Smooth muscle cell (in vitro differentiated cells): ENCODE measurements around the gene BSN. TPM values are rescaled to one million over a fixed set of nuclear protein-coding genes. Genes with fewer than 3 reads are reported as not detected.

Source experiments
- DNase-seq: peaks from one replicate; lab custom pipeline; 2025; ENCODE audit not compliant: unreplicated experiment; lab: John Stamatoyannopoulos, UW
- H2AFZ ChIP-seq: fragments of 200-600 bp; sonication (generic); 2 replicates; pipeline ENCODE4 v1.6.0; 2016; ENCODE audit warnings: antibody characterized with exemption, low read depth, mild to moderate bottlenecking
- H3F3A ChIP-seq: fragments of 200-600 bp; sonication (generic); 2 replicates; pipeline ENCODE4 v1.6.0; 2017; ENCODE audit warnings: antibody characterized with exemption, low read depth
- H3K27ac ChIP-seq: fragments of 200-600 bp; sonication (generic); 2 replicates; pipeline ENCODE4 v1.5.1; 2016; ENCODE audit warnings: low read depth, mild to moderate bottlenecking
- H3K27me3 ChIP-seq: fragments of 200-600 bp; sonication (generic); 2 replicates; pipeline ENCODE4 v1.6.1; 2016; ENCODE audit warnings: low read depth, mild to moderate bottlenecking
- H3K36me3 ChIP-seq: fragments of 200-600 bp; sonication (generic); 2 replicates; pipeline ENCODE4 v1.5.1; 2016; ENCODE audit warnings: low read depth
- H3K4me1 ChIP-seq: fragments of 200-600 bp; sonication (generic); 2 replicates; pipeline ENCODE4 v1.5.1; 2016; ENCODE audit warnings: low read depth
- H3K4me2 ChIP-seq: fragments of 200-600 bp; sonication (generic); 2 replicates; pipeline ENCODE4 v1.6.0; 2016; ENCODE audit warnings: mild to moderate bottlenecking
- H3K4me3 ChIP-seq: fragments of 200-600 bp; sonication (generic); 2 replicates; pipeline ENCODE4 v1.5.1; 2016; ENCODE audit warnings: mild to moderate bottlenecking
- H3K79me2 ChIP-seq: fragments of 200-600 bp; sonication (generic); 2 replicates; pipeline ENCODE4 v1.6.0; 2016; ENCODE audit warnings: low read depth, mild to moderate bottlenecking
- H3K9ac ChIP-seq: fragments of 200-600 bp; sonication (generic); 2 replicates; pipeline ENCODE4 v1.6.0; 2016; ENCODE audit warnings: low read depth
- H3K9me3 ChIP-seq: fragments of 200-600 bp; sonication (generic); replicated peaks from 2 replicates; pipeline ENCODE4 v1.5.1; 2016; ENCODE audit warnings: low read depth
- H4K20me1 ChIP-seq: fragments of 200-600 bp; sonication (generic); 2 replicates; pipeline ENCODE4 v1.6.0; 2016; ENCODE audit warnings: low read depth
- WGBS: methylation state at CpG from one replicate; pipeline ENCODE4 v1.1.7; 2016; ENCODE audit warnings: low lambda C conversion rate; 5-methylcytosine and 5-hydroxymethylcytosine counted together
- polyA plus RNA-seq: library from polyadenylated mRNA; unstranded; fragments of >200 nt; fragmentation: Nextera tagmentation; extraction: Ambion mirVana; gene quantifications from 2 replicates; pipeline ENCODE4 v1.2.1, GENCODE V29; 2016
- total RNA-seq: library from RNA; depleted of rRNA; stranded (reverse); fragments of >200 nt; gene quantifications from 2 replicates; pipeline ENCODE4 v1.2.3, GENCODE V29; 2014
- TF ChIP-seq, protein P1 (sequence below): fragments of 200-600 bp; sonication (generic); IDR thresholded peaks from 2 replicates; pipeline ENCODE4 v1.5.1; 2017; ENCODE audit warnings: borderline replicate concordance, mild to moderate bottlenecking, antibody characterized with exemption; ENCODE audit not compliant: insufficient read depth, poor library complexity, severe bottlenecking

The BSN gene
- total and polyA plus RNA-seq, 2 experiments from 2014 or later: under 0.01 to 0.07 TPM

DNA sequence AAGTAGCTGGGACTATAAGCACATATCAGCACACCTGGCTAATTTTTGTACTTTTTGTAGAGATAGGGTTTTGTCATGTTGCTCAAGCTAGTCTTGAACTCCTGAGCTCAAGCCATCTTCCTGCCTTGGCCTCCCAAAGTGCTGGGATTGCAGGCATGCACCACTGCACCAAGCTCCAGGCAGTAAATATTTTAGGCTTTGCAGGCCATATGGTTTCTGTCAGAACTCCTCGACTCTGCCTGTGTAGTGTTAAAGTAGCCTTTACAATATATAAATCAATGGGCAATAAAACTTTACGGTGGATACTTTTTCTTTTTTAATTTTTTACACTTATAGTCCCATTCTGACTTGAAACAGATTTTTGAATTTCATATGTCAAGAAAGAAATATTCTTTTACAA is 42.6 kb upstream of the BSN start:
- H3K4me1 ChIP-seq: no peaks in the 10 kb centered on the region
- H3F3A ChIP-seq: peaks cover 3% of the 10 kb centered on the region
- no peak overlapping the region for H3K27ac ChIP-seq
- H4K20me1 ChIP-seq: peaks cover 31% of the 10 kb centered on the region
- no peak for DNase-seq
- no peaks in the 10 kb centered on the region for H3K27me3 ChIP-seq
- H3K9me3 ChIP-seq: no peaks in the 10 kb centered on the region
- no peaks in the 10 kb centered on the region for H3K36me3 ChIP-seq
- no peak overlapping the region for H3K4me3 ChIP-seq
- no peak overlapping the region for H3K9ac ChIP-seq
- H3K79me2 ChIP-seq: peaks cover 24% of the 10 kb centered on the region
- 13% methylated on average over 2 of the region's 2 CpGs for WGBS
- TF ChIP-seq, protein P1, sequence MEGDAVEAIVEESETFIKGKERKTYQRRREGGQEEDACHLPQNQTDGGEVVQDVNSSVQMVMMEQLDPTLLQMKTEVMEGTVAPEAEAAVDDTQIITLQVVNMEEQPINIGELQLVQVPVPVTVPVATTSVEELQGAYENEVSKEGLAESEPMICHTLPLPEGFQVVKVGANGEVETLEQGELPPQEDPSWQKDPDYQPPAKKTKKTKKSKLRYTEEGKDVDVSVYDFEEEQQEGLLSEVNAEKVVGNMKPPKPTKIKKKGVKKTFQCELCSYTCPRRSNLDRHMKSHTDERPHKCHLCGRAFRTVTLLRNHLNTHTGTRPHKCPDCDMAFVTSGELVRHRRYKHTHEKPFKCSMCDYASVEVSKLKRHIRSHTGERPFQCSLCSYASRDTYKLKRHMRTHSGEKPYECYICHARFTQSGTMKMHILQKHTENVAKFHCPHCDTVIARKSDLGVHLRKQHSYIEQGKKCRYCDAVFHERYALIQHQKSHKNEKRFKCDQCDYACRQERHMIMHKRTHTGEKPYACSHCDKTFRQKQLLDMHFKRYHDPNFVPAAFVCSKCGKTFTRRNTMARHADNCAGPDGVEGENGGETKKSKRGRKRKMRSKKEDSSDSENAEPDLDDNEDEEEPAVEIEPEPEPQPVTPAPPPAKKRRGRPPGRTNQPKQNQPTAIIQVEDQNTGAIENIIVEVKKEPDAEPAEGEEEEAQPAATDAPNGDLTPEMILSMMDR: no peak
- H3K4me2 ChIP-seq: no peak overlapping the region
- H2AFZ ChIP-seq: no peak overlapping the region

DNA sequence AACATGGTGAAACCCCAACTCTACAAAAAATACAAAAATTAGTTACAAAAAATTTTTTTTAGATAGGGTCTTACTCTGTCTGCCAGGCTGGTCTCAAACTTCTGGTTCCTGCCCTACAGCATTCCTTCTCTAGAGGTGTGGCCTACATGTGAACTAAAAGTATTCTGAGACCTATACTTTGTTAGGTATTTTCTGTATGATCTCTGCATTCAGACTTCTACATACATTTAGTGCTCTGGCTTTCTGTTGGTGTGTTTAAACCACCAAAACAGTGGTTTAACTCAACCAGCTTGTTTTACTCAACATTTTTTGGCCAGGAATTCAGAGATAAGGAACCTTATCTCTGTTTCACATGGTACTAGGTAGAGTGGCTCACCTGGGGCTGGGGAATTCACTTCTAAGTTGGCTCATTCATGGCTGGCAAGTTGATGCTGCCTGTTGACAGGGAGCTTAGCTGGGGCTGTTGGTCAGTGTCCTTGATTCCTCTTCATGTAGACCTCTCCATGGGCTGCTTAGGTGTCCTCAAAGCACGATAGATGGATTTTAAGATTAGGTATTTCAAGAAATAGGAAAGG is 41.4 kb upstream of the BSN start:
- Histone ChIP-seq H3K4me2 (peak overlapping the region; percentile 4), H3K4me1 (no peaks in the 10 kb centered on the region), H2AFZ (no peak overlapping the region), H3K9me3 (no peaks in the 10 kb centered on the region), H3K79me2 (peaks cover 21% of the 10 kb centered on the region), H3K36me3 (no peaks in the 10 kb centered on the region), H4K20me1 (peaks cover 33% of the 10 kb centered on the region), H3K27ac (peak overlapping the region; percentile 27), H3K9ac (no peak overlapping the region), H3K4me3 (no peak overlapping the region), H3F3A (peaks cover 3% of the 10 kb centered on the region), H3K27me3 (no peaks in the 10 kb centered on the region)
- TF ChIP-seq, protein P1: no peak
- 95% methylated on average over 1 of the region's 1 CpG for WGBS
- no peak for DNase-seq

DNA sequence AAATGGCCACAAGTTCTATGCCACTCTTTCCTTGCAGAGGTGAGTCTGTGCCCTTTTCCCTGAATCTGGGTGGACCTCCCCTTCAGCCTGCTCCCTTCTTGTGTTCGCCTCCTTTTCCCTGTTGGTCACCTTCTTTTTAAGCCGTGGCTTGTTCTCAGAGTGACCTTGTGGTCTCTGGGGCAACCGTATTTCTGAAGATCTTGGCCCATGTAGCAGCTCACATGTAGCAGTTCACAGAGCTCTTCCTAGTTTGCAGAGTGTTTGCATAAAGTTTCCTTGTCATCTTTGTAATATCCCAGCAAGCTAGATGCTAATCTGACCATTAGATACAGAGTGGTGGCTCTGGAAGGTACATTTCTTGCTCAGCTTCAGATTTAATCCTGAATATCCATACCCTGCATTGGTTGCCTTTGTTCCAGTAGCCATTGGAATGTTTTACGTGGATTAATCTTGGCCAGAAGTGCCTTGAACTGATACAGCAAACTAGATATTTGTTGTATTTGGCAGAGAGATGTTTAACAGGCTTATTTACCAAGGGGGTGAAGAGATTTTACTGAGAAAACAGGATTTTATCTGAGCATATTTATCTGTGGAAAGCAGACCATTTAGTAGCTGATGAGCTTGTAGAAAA is 40.7 kb upstream of the BSN start:
- peaks cover 32% of the 10 kb centered on the region for H4K20me1 ChIP-seq
- no peak overlapping the region for H3K9ac ChIP-seq
- H3K4me2 ChIP-seq: peak overlapping the region; percentile 4
- H3K4me1 ChIP-seq: no peaks in the 10 kb centered on the region
- DNase-seq: no peak
- WGBS: 70% methylated on average over 4 of the region's 4 CpGs
- H3K27me3 ChIP-seq: no peaks in the 10 kb centered on the region
- H3K4me3 ChIP-seq: no peak overlapping the region
- no peaks in the 10 kb centered on the region for H3K9me3 ChIP-seq
- H2AFZ ChIP-seq: no peak overlapping the region
- TF ChIP-seq, protein P1: no peak
- H3K79me2 ChIP-seq: peaks cover 16% of the 10 kb centered on the region
- H3F3A ChIP-seq: peaks cover 3% of the 10 kb centered on the region
- peak overlapping the region; percentile 27 for H3K27ac ChIP-seq
- no peaks in the 10 kb centered on the region for H3K36me3 ChIP-seq

DNA sequence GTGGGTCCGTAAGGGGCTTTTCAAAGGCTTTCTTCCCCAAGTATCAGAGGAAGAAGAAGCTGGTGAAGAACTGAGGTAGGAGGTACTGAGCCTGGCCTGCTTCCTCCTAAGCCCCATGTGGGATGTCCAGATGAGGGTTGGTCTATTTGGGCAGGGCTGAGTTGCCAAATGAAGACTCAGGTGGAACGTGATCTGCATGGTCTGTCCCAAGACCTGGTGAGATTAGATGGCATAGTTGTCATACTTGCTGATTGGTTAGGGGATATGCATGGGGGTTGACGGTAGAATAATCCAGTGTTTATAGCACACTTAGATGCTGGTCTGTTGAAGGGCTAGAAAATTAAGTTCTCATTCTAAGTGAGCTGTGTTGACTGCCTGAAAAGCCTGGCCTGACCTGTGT is 36.3 kb upstream of the BSN start:
- no peaks in the 10 kb centered on the region for H3K36me3 ChIP-seq
- H3K79me2 ChIP-seq: peaks cover 14% of the 10 kb centered on the region
- H3K9ac ChIP-seq: no peak overlapping the region
- H3K4me3 ChIP-seq: no peak overlapping the region
- TF ChIP-seq, protein P1: no peak
- no peak for DNase-seq
- peaks cover under 1% of the 10 kb centered on the region for H3F3A ChIP-seq
- H3K9me3 ChIP-seq: no peaks in the 10 kb centered on the region
- H3K27me3 ChIP-seq: no peaks in the 10 kb centered on the region
- H3K27ac ChIP-seq: no peak overlapping the region
- H2AFZ ChIP-seq: no peak overlapping the region
- peaks cover 48% of the 10 kb centered on the region for H4K20me1 ChIP-seq
- H3K4me2 ChIP-seq: no peak overlapping the region
- 96% methylated on average over 3 of the region's 3 CpGs for WGBS
- no peaks in the 10 kb centered on the region for H3K4me1 ChIP-seq
